ENCODE measurements around the gene SHISA6. TPM values are rescaled to one million over a fixed set of nuclear protein-coding genes. Genes with fewer than 3 reads are reported as not detected.

Gene SHISA6
- total RNA-seq, 2 experiments from 2014 or later, result not detected

DNA sequence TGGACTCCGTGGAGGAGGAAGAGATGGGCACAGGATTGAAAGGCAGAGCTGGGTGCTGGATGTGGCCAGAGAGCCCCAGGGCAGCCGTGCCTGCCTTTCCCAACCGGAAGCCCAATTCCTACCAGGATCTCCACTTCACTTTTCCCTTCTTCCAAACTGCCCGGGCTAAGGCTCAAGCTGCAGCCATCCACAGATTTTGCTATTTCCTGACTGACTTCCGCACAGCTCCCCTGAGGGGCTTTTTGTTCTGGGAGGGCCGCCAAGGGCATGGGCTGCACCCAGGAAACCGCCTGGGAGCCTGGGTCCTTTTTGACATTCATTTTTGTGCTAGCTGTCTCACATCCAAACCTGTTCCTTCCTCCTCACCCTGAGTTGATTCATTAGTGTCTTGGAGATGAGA is 4.2 kb downstream of the SHISA6 start:
- H3K4me1 Mint-ChIP-seq, result no peaks in the 10 kb centered on the region
- H3K27ac Mint-ChIP-seq, result no peak overlapping the region
- H3K4me3 Mint-ChIP-seq, result no peak overlapping the region
- no peak for DNase-seq
- H3K36me3 Mint-ChIP-seq, result peaks cover 1% of the 10 kb centered on the region
- peaks cover 1% of the 10 kb centered on the region for H3K9me3 Mint-ChIP-seq
- H3K27me3 Mint-ChIP-seq, result peaks cover 35% of the 10 kb centered on the region

DNA sequence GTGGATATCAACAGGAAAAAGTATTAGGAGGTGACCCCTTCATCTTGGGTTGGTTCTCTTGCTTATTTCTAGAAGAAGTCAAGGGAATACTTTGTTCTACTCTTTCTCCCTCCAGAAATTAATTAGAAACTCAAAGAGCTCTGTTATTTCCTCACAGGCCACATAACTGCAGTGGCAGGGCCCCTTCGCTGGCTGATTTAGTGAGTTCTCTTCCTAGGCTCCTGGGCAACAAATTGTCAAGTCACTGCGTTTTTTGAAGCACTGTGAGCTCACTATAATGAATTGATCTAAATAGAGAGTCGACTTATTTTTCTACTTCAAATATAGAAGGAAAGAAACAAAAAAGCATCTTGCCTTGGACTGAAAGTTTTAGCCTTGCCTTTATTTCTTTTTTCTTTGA is 4.8 kb downstream of the SHISA6 start:
- Mint-ChIP-seq H3K9me3 (peaks cover 1% of the 10 kb centered on the region), H3K27ac (no peak overlapping the region), H3K4me3 (no peak overlapping the region), H3K27me3 (peaks cover 35% of the 10 kb centered on the region), H3K36me3 (peaks cover 1% of the 10 kb centered on the region), H3K4me1 (no peaks in the 10 kb centered on the region)
- no peak for DNase-seq

DNA sequence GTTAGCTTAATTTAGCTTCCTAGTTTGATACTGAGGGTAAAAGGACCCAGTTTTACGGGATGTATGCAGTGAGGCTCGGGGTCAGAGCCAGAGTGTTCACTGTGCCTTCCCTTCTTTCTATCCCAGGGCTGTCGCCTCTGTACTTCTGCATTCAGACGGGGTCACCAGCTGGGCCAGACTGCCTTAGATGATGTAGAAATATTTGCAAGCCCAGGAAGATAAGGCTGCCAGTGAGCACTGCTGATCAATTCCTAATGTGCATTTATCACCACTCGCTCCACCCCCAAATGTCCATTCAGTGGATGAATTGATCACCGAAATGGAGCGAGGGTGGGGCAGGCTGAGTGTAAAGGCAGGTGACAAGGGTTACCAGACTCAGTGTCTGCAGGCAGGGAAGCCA is 9.1 kb downstream of the SHISA6 start:
- Mint-ChIP-seq H3K9me3 (no peaks in the 10 kb centered on the region), H3K27me3 (peaks cover 9% of the 10 kb centered on the region), H3K27ac (no peak overlapping the region), H3K36me3 (no peaks in the 10 kb centered on the region), H3K4me3 (no peak overlapping the region), H3K4me1 (no peaks in the 10 kb centered on the region)
- DNase-seq, result no peak

- DNase-seq, result no peak
- Mint-ChIP-seq H3K36me3 (no peaks in the 10 kb centered on the region), H3K4me3 (no peak overlapping the region), H3K27me3 (peaks cover 6% of the 10 kb centered on the region), H3K4me1 (no peaks in the 10 kb centered on the region), H3K27ac (no peak overlapping the region), H3K9me3 (no peaks in the 10 kb centered on the region)
These were observed 10.6 kb downstream of the SHISA6 start for GRCh38 chr17:11251561-11252107.

DNA sequence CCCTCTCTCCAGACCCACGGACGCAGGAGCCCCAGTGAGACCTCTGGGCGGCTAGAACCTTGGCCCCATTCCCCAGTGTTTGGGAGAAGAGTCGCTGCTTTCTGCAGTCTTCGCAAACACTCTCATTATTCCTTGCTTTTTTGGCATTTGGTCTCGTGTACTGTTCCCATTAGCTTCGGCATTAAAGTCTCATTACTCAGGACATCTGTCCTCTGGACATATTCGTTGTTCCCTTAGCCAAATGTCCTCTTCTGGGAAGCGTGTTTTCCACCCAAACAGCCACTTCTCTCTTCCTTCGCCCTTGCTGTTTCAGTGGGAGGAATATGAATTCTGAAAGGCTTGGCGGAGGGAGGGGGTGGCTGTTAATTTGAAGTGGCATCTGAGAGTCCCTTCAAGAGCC is 11.1 kb downstream of the SHISA6 start:
- Mint-ChIP-seq H3K36me3 (no peaks in the 10 kb centered on the region), H3K4me1 (no peaks in the 10 kb centered on the region), H3K27ac (no peak overlapping the region), H3K27me3 (peaks cover 6% of the 10 kb centered on the region), H3K4me3 (no peak overlapping the region), H3K9me3 (no peaks in the 10 kb centered on the region)
- DNase-seq, result no peak

DNA sequence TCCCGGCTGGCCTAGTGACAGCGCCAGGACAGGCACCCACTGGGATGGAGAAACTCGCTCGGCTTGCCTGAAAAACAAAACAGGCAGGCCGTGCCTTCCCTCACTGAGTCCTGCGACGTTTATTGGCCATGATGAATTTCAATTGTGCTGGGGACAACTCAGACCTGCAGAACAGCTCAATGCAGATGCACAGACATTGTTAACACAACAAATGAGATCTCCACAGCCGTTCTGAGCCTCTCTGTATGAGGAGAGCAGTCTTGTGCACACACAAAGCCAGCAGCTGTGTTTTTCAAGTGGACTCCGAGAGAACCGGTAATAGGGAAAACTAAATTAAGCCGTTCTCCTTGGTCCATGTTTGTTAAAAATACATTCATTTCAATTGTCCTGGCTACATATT is 15.9 kb downstream of the SHISA6 start:
- H3K27me3 Mint-ChIP-seq, result peaks cover 3% of the 10 kb centered on the region
- H3K4me3 Mint-ChIP-seq, result no peak overlapping the region
- no peak for DNase-seq
- H3K4me1 Mint-ChIP-seq, result no peaks in the 10 kb centered on the region
- H3K27ac Mint-ChIP-seq, result no peak overlapping the region
- H3K9me3 Mint-ChIP-seq, result no peaks in the 10 kb centered on the region
- no peaks in the 10 kb centered on the region for H3K36me3 Mint-ChIP-seq

DNA sequence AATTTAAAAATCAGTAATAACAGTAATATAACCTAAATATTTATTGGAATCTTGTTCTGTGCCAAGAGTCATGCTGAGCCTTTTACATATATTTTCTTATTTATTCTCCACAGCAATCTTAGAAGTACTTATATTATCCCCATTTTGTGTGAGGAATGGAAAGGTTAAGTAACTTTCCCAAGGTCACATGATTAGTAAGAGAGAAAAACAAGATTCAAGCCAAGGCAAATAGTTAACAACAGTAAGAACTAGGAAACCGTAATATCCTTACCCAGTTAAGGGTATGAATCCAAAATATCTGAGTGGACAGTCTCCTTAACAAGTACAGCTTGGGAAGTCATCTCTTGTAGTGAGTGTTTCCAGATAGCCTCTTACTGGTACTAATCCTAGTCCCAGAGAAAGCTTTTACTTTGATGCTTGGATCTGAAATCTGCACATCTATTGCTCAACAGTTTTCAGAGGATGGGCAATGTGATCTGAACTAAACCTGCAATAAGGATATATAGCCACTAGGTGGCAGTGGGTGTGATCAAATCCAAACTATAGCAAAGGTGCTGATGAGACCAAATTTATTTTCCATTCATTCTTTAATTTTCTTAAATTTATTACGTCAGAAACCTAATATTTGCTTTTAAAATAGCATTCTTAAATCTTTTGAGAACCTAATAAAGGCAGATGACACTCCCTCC is 23.3 kb downstream of the SHISA6 start:
- Mint-ChIP-seq H3K4me3 (no peak overlapping the region), H3K27me3 (no peaks in the 10 kb centered on the region), H3K4me1 (no peaks in the 10 kb centered on the region), H3K36me3 (no peaks in the 10 kb centered on the region), H3K27ac (no peak overlapping the region), H3K9me3 (peaks cover 7% of the 10 kb centered on the region)
- DNase-seq, result no peak

DNA sequence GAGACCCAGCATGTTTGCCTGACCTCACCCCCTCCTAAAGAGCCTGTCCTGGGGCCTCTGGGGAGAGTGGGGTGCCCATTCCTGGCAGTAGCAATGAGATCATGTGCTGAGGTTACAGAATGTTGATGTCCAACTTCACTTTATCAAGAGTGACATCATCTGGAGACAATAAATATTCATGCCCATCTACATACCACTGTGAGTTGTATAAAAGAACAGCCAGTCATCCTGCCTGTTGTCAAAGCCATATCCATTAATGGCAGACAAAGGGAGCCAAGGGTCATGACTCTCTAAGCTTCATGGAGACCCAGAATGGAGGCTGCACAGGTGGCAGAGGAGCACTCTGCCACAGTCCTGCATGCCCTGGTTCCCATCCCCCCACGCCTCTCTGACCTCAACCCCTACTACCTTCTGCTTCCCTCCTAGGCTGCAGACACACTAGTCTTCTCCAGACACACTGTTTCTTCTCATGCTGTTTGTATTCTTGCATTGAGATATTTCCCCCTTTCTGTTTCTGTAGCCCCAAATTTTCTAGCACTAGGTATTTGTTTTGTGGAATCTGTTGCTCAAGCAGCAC is 27.1 kb downstream of the SHISA6 start:
- Mint-ChIP-seq H3K27me3 (no peaks in the 10 kb centered on the region), H3K4me1 (no peaks in the 10 kb centered on the region), H3K4me3 (no peak overlapping the region), H3K27ac (no peak overlapping the region), H3K36me3 (no peaks in the 10 kb centered on the region), H3K9me3 (peaks cover 5% of the 10 kb centered on the region)
- DNase-seq, result no peak

DNA sequence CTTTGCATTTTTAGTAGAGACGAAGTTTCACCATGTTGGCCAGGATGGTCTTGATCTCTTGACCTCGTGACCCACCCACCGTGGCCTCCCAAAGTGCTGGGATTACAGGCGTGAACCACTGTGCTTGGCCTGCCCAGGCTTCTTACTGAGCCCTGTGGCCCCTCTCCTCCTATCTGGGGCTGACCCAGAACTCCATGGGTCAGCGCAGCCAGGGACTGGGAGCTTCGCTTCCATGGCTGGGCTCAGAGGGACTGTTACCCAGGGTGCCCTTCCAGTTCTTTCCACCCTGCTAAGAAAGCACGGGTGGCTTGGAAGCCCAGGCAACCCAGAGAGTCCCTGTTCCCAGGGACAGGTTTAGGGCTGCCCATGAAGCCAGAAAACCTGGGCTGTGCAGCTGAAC is 28.2 kb downstream of the SHISA6 start:
- H3K27me3 Mint-ChIP-seq, result no peaks in the 10 kb centered on the region
- no peaks in the 10 kb centered on the region for H3K9me3 Mint-ChIP-seq
- no peaks in the 10 kb centered on the region for H3K36me3 Mint-ChIP-seq
- H3K4me1 Mint-ChIP-seq, result no peaks in the 10 kb centered on the region
- H3K4me3 Mint-ChIP-seq, result no peak overlapping the region
- no peak overlapping the region for H3K27ac Mint-ChIP-seq
- DNase-seq, result no peak

DNA sequence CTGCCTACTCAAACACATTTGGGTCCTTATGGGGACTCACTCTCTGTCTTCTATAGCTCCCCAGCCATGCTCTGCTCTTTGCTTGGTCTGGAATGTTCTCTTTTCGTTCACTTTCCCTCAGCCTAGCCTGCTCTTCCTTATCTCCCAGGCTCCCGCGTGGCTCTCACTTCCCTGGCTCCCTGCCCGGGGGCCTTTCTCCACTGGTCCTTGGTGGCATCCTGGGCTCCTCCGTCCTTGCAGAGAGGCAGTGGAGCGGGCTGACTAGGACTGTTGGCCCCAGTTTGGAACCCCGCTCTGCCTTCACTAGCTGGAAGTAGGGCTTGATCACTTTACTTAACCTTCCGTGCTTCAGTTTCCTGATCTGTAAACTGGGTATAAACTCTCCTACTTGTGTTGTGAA is 31.2 kb downstream of the SHISA6 start:
- no peak overlapping the region for H3K4me3 Mint-ChIP-seq
- H3K27me3 Mint-ChIP-seq, result no peaks in the 10 kb centered on the region
- no peaks in the 10 kb centered on the region for H3K36me3 Mint-ChIP-seq
- H3K4me1 Mint-ChIP-seq, result no peaks in the 10 kb centered on the region
- DNase-seq, result no peak
- no peak overlapping the region for H3K27ac Mint-ChIP-seq
- no peaks in the 10 kb centered on the region for H3K9me3 Mint-ChIP-seq

DNA sequence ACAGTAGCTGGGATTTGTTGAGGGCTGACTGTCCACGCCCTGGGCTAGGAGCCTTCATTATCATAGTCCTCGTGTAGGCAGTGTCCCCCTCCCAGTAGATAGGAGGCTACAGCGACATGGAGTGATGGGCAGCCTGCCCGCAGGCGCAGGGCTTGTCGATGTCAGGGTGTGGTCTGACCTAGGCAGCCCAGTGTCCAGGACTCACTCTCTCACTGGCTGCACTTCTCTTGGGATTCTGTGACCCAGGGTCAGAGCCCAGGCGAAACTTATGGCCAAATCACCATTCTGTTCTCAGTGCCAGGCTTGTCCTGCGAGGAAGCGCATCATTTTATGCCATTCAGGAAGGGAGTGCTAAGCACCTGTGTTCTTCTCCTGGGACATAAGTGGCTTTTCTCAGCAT is 32.6 kb downstream of the SHISA6 start:
- H3K4me3 Mint-ChIP-seq, result no peak overlapping the region
- no peaks in the 10 kb centered on the region for H3K9me3 Mint-ChIP-seq
- H3K4me1 Mint-ChIP-seq, result no peaks in the 10 kb centered on the region
- no peak overlapping the region for H3K27ac Mint-ChIP-seq
- no peaks in the 10 kb centered on the region for H3K36me3 Mint-ChIP-seq
- DNase-seq, result no peak
- no peaks in the 10 kb centered on the region for H3K27me3 Mint-ChIP-seq

DNA sequence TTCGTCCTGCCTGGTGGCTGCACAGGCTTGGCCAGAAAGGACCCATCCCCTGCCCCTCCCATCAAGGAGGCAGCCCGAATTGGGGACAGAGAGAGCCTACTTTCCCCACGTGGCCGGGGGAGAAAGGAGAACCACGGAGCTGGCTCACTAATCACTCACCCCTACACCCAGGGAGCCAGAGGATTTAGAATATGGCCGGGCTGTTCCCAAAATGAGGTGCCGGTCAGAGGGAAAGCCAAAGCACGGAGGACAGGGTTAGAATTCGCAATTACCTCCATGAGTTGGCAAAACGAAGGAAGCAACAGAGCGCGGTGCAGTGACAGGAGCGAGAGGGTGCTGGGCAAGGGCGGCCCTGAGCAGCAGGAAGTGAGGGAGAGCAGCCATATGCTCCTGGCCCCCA is 33.1 kb downstream of the SHISA6 start:
- no peaks in the 10 kb centered on the region for H3K9me3 Mint-ChIP-seq
- H3K36me3 Mint-ChIP-seq, result no peaks in the 10 kb centered on the region
- no peak overlapping the region for H3K4me3 Mint-ChIP-seq
- H3K27ac Mint-ChIP-seq, result no peak overlapping the region
- H3K4me1 Mint-ChIP-seq, result no peaks in the 10 kb centered on the region
- H3K27me3 Mint-ChIP-seq, result no peaks in the 10 kb centered on the region
- DNase-seq, result no peak

DNA sequence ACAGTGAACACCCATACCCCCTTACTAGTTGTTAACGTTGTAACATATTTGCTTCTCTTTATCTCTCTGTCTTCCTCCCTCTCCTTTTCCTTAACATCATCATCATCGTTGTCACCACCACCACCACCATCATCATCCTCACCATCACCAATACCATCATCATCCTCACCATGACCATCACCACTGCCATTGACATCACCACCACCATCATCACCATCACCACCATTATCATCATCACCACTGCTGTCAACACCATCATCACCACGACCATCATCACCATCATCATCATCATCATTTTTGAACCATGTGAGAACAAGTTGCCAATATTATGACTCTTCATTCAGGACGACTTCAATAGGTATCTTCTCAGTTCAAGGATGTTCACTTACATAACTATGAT is 35.5 kb downstream of the SHISA6 start:
- H3K4me3 Mint-ChIP-seq, result no peak overlapping the region
- no peaks in the 10 kb centered on the region for H3K4me1 Mint-ChIP-seq
- H3K27ac Mint-ChIP-seq, result no peak overlapping the region
- no peaks in the 10 kb centered on the region for H3K27me3 Mint-ChIP-seq
- no peak for DNase-seq
- no peaks in the 10 kb centered on the region for H3K36me3 Mint-ChIP-seq
- peaks cover 7% of the 10 kb centered on the region for H3K9me3 Mint-ChIP-seq

DNA sequence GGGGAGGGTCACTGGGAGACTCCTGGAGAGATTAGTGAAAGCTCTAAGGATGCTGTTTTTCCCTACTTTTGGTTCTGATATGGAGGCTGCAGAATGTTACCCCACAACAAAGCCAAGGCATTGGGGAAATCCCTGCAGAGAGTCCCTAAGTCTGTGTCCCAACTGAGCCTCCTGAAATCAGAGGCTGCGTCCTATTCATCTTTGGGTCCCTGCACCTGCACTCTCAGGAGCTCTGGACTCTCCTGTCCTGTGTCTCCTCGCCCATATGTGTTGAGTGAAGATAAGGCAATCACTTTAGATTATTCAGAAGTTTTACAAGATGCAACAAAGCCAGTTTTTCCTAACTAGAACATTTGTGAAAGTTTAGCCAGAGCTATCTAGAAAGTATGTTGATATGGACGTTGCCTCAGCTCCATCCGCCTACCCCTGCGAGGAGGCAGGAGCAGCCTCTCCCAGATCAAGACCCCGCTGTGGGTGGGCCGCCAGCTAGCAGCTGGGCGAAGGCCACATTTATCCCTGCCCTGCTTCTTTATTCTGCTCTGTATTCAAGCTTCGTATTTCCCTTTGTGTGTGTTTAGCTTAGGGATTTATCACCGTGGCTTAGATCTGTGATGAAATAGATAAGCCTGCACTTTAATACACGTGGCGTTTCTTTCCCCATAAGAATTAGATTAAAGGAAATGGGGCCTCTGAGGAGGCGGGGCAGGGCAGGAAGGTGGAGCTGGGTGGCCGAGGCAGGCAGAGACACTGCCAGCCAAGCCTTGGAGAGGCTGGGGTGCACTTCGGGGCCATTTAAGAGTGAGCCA is 37.4 kb downstream of the SHISA6 start:
- Mint-ChIP-seq H3K4me3 (no peak overlapping the region), H3K9me3 (peaks cover 10% of the 10 kb centered on the region), H3K4me1 (no peaks in the 10 kb centered on the region), H3K27me3 (no peaks in the 10 kb centered on the region), H3K36me3 (no peaks in the 10 kb centered on the region), H3K27ac (no peak overlapping the region)
- DNase-seq, result no peak

DNA sequence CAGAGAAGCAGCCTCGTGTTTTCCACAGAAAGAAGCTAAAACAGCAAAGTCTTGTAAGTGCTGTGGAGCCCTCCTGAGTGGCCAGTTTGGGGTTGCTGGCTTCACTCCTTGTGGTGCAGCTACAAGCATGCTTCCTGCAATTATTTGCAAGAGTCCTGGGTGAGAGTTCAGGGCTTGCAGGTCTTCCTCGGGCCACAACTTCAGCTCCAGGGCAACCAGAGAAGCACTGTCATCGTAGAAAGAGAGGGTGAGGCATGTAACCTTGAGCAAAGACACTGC is 37.9 kb downstream of the SHISA6 start:
- H3K27ac Mint-ChIP-seq, result no peak overlapping the region
- no peaks in the 10 kb centered on the region for H3K27me3 Mint-ChIP-seq
- no peak for DNase-seq
- H3K9me3 Mint-ChIP-seq, result peaks cover 10% of the 10 kb centered on the region
- H3K4me1 Mint-ChIP-seq, result no peaks in the 10 kb centered on the region
- H3K4me3 Mint-ChIP-seq, result no peak overlapping the region
- no peaks in the 10 kb centered on the region for H3K36me3 Mint-ChIP-seq

Measured in activated naive CD8-positive, alpha-beta T cell treated with anti-CD3 and anti-CD28 coated beads for 36 hours (primary cell).